ENCODE measurements around the gene QPRT.

Gene QPRT

DNA sequence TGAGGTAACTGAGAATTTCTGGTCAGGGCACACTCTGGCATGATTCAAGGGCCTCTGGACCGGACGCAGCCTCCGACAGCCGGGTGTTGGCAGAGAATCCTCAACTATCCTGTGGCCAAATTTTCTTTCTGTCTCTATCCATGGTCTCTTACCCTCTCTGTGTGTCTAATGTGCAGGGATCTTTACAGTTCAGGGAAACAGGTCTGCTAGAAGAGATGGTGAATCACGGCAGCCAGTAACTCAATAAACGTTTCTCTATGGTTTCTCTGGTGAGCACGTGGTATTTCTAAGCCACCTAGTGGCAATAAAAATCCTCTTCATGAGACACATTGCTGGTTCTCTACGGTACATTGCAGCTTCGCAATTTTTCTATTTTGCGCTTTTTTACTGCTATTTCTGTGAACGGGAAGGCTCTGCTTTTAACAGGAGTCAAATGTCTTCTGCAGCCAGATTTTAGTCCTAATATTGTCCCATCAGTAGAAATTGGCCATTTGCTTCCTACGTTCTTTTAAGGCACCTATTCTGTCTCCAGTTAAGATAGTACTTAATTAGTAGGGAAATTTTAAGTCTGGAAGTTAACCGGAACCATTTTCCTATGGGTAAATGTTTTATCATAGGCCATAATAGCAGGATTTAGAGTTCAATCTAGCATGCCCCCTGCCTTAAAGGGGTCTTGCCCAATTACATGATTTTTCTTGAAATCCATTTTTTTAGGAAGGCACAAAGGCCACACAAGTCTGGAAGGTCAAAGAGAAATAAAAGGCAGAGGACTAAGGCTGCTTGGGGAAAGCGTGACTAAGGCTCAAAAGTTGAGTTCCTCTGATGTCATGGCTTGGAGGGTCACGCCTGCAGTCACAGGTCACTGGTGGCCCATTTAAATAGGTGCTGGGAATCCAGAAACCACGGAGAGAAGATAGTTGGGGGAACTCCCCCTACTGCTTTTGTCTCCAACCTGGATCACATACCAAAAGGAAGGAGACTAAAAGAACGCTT lies 31.5 kb downstream of the QPRT start (continued):
- TF ChIP-seq, protein P1, sequence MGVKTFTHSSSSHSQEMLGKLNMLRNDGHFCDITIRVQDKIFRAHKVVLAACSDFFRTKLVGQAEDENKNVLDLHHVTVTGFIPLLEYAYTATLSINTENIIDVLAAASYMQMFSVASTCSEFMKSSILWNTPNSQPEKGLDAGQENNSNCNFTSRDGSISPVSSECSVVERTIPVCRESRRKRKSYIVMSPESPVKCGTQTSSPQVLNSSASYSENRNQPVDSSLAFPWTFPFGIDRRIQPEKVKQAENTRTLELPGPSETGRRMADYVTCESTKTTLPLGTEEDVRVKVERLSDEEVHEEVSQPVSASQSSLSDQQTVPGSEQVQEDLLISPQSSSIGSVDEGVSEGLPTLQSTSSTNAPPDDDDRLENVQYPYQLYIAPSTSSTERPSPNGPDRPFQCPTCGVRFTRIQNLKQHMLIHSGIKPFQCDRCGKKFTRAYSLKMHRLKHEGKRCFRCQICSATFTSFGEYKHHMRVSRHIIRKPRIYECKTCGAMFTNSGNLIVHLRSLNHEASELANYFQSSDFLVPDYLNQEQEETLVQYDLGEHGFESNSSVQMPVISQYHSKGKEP (tag by site-specific recombination; IDR thresholded peaks at IDR 0.05) = peak; percentile 59
- TF ChIP-seq KLF8 (tag by site-specific recombination; IDR thresholded peaks at IDR 0.05) (no peak), ZNF335 (tag by site-specific recombination; conservative IDR thresholded peaks at IDR 0.05) (peak; percentile 39; the same call in 1 of the 2 replicates), ZNF16 (tag by site-specific recombination; IDR thresholded peaks at IDR 0.05; ENCODE audit: low read depth) (no peak), ZNF18 (tag by site-specific recombination; IDR thresholded peaks at IDR 0.05) (no peak), ZNF214 (tag by site-specific recombination; IDR thresholded peaks at IDR 0.05; ENCODE audit: borderline replicate concordance) (no peak), YY2 (tag by site-specific recombination; IDR thresholded peaks at IDR 0.05) (no peak), ZNF48 (tag by site-specific recombination; IDR thresholded peaks at IDR 0.05) (no peak), SP7 (tag by site-specific recombination; IDR thresholded peaks at IDR 0.05) (no peak), ZNF596 (tag by site-specific recombination; IDR thresholded peaks at IDR 0.05) (no peak), ZNF843 (tag by site-specific recombination; IDR thresholded peaks at IDR 0.05) (no peak), ZNF398 (tag by site-specific recombination; IDR thresholded peaks at IDR 0.05) (no peak), IKZF3 (tag by site-specific recombination; IDR thresholded peaks at IDR 0.05) (no peak), ZNF776 (tag by site-specific recombination; IDR thresholded peaks at IDR 0.05; ENCODE audit: borderline replicate concordance) (no peak), BCL11B (tag by site-specific recombination; IDR thresholded peaks at IDR 0.05; ENCODE audit: low read depth) (no peak), ZFP37 (tag by site-specific recombination; IDR thresholded peaks at IDR 0.05) (no peak), ZNF549 (tag by site-specific recombination; IDR thresholded peaks at IDR 0.05) (no peak), ZNF518A (tag by site-specific recombination; conservative IDR thresholded peaks at IDR 0.05; ENCODE audit: low read depth) (no peak), ZNF404 (tag by site-specific recombination; IDR thresholded peaks at IDR 0.05) (no peak), ZNF791 (tag by site-specific recombination; IDR thresholded peaks at IDR 0.05) (no peak), SCRT1 (tag by site-specific recombination; IDR thresholded peaks at IDR 0.05; ENCODE audit: borderline replicate concordance) (no peak), ZNF184 (tag by site-specific recombination; IDR thresholded peaks at IDR 0.05) (no peak), ZNF585B (tag by site-specific recombination; IDR thresholded peaks at IDR 0.05) (no peak), ZBTB1 (tag by site-specific recombination; IDR thresholded peaks at IDR 0.05) (no peak), ZNF280D (tag by site-specific recombination; IDR thresholded peaks at IDR 0.05) (no peak)
